Non-pigmented ciliary epithelial cell (primary cell): ENCODE data around the gene GSX1.
"Not testable (repeated sequence)": the region's sequence is repeated elsewhere in the genome, so short reads cannot be mapped to it uniquely, and the experiment has no call there.

Experiments
- DNase-seq: peaks from one replicate; pipeline ENCODE4 v3.0.0-alpha.2; 2010; ENCODE audit warnings: low read depth

The GSX1 gene

GRCh38 chr13:27792393-27793218 is at the start of gene GSX1:
Gene GSX1 (plus strand): TSS chr13:27792483. CDS start chr13:27792691, 208 bp downstream.
- DNase-seq = peak; percentile 9

- no peak for DNase-seq
These were observed 47.5 kb upstream of the GSX1 start for GRCh38 chr13:27744801-27745200.

DNA sequence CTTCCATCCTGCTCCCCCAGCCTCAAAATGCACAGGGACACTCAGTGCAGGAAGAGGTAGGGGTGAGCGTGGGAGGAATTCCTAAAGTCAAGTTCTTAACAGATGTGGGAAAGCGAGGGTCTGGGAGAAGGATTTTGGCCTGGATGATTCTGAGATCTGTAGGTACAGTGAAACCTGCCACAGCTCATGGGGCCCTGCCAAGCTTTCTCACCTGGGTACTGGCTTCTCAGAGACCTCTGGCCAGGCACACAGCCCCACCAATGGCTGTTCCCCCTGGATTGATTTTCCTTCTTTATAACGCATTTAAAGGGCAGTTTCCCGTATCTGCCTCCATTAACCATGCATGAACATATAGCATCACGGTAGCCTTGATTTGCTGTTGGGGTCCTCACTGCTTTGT is 47.0 kb upstream of the GSX1 start:
- DNase-seq = no peak

- not testable (repeated sequence) for DNase-seq
These were observed 44.1 kb upstream of the GSX1 start for GRCh38 chr13:27748143-27748542.

GRCh38 chr13:27751953-27752532 is 40.2 kb upstream of the GSX1 start:
- no peak for DNase-seq

GRCh38 chr13:27765650-27766049 is 26.6 kb upstream of the GSX1 start:
- DNase-seq = no peak

DNA sequence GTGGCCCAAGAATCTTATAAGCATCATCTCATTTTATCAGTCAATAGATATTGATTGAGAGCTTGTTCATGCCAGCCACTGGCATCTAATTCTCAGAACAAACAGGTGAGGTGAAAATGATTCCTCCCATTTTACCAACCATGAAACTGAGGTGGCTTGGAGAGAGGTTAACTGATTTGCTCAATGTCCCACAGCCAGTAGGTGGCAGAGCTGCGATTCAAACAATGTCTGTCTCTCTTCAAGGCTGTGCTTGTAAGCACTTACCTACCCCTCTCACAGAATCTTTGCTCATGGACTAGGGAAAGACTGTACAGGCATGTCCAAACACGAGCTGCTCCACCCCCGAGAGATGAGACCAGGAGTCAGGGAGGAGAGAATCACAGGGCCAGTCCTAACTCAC is 21.5 kb upstream of the GSX1 start:
- DNase-seq = no peak

DNA sequence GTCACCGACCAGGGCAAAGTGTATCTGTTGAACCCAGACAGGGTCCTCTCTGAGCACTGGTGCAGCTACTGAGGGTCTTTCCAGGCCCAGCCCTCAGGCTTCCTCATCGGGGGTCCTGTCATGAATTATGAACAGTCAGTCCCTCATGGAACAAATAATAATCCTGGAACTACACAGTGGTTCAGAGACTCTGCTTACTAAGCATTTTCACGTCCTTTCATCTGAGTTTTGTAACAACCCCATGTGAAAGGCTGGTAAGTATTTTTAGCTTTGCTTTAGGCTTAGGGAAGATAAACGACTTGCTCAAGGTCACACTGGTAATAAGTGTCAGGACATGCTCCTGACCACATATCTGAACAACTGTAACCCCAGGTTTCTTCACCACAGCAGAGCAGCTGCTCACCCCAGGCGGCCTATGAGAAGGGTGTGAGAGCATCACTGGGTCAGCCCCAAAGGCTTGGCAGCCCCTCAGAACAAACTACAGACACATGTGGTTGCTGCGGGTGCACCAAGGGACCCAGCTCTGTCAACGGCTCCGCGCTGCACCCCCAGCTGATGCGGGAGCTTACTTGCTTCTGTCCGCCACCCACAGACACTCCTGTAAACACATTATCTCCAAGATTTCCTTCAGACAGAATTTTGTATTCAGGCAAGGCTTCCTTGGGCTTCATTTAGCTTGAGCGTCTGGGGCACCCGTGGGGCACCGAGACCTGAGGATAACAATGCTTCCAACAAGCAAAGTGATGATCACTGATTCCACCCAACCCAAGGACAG is 19.4 kb upstream of the GSX1 start:
- no peak for DNase-seq

- no peak for DNase-seq
These were observed 18.1 kb upstream of the GSX1 start for GRCh38 chr13:27774169-27774568.

GRCh38 chr13:27774651-27775050 is 17.6 kb upstream of the GSX1 start:
- DNase-seq = no peak

- no peak for DNase-seq
These were observed 16.3 kb upstream of the GSX1 start for GRCh38 chr13:27775943-27776342.

DNA sequence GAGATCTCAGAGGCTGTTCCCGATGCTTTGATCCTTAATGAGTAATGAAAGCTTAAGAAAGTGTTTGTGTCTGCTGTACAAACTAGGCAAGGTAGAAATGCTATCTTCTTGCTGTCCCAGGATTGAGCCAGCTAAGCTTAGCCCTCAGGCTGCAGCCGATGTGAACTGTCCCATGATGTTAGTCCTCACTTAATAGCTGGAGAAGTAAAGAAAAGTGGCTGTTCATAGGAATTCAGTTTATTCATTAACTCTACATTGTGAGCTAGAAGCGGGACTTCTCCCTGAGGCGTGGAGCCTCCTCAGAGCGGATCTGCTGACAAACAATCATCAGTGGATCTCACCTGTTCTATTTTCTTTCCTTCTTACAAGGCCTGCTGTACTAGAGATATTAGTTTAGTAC is 10.1 kb upstream of the GSX1 start:
- DNase-seq = no peak

DNA sequence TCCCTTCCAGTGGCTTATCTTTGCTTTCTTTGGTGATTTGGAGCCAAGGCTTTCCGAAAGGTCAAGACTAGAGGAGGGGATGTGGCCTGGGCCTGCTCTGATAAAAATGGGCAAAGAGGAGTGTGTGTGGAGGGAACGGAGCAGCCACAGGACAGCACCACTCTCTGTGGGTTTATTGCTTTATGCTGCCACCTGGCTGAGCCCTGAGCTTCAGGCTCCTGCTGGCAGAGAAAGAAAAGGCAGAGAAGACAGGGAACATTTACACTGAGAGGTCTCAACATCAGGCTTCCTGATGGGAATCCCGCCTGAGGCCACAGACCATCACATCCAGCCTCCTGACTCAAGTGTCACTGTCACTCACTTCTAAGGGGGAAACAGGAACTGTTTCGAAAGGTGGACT is 9.2 kb upstream of the GSX1 start:
- no peak for DNase-seq

DNA sequence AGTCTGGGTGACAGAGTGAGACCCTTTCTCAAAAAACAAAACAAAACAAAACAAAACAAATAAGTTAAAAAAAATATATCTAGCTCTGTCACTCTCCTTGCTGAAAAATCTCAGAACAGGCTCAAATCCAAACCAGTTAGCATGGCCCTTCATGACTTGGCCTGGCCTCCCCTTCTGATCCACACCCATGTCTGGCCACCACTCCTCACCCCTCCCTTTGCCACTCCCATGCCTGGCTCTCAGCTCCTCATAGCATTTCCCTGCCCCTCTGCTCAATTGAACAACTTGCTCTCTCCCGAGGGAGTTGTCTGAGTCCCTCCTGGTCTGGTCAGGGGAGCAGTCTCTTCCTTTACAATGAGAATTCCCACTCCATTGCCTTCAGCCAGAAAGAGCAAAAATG is 4.0 kb upstream of the GSX1 start:
- DNase-seq = no peak

DNA sequence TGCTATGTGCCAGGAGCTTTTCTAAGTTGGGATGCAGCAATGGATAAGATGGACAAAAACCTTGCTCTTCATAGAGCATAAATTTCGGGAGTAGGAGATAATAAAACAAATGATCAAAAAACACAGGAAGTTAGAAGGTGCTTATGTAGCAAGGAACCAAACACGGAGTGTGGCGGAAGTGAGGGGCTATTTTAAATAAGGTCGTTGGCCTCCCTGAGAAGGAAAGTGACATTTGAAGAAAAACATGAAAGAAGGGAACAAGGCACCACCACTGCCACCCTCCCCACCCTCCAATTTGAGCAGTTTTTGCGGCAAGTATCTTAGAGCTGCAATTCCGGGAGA is 3.2 kb upstream of the GSX1 start:
- DNase-seq = no peak

DNA sequence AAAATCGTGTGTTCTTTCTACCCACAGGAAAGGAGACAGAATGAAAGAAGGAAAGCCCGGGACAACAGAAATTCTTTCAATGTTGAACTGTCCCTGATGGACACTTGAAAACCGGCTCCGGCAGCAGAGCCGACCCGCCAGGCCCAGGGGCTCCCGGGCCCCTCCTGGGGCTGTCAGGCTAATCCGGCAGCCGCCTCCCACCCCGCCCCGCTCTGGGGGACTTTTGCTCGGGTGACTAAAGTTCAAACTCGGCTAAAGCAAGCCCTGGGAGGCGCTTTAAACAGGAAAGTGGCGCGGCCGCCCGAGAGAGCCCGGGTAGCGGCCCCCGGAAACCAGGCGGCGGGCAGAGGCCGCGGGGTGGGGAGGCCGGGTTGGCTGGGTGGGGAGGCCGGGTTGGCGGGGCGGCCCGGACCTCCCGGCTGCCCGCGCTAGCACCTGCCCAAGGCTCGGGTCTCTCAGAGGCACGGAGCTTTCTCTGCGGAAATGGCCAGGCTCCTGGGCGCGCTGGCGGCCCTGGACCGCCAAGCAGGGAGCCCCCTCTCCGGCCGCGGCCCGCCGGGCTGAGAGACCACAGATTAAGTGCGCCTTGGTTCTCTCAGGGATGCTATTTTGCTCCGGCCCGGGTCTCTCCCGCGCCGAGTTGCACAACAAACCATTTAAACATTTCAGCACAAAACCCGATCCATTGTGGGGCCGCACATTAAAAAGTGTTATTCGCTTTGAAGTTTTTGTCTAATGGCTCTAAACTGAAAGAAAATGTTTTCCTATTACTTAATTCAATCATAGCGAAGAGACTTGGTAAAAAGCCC is 2.6 kb upstream of the GSX1 start:
- DNase-seq = no peak

GRCh38 chr13:27790523-27790922 is 1.8 kb upstream of the GSX1 start:
- no peak for DNase-seq

DNA sequence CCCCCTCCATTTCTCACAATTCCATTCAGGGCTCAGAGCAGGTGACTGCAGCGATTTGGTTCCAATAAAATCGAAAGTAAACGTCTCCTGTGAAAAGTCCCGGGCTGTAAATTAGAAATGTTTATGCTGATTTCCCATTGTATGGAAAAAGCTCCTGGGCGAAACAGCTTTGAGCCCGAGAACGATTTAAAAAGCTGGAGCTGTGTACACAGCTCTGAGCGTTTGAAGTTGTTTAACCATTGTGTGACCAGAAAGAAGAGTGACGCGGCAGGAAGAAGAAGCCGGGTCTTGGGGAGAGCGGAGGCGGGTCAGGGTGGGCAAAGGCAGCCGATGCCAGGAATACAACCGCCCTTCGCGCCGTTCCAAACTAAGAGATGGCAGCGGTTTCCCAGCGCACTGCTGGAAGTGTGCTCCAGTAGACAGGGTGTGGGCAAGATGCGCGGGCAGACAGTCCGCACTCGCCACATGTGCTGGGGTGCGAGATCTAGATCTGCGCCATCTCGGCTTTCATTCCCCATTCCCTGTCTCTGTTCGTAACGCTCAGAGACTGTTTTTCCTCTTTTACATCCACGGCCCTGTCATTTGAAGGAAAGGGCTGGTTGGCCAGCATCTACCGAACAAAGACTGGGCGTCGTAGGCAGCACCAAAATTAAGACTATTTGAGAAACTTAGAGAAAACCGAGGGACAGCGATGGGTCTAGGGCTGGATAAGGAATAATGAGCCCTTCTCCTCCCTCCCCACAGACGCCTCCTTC is 960 bp upstream of the GSX1 start:
- DNase-seq = no peak

- no peak for DNase-seq
These were observed 336 bp upstream of the GSX1 start for GRCh38 chr13:27791901-27792392.

GRCh38 chr13:27793507-27794367 is 1.5 kb downstream of the GSX1 start:
- no peak for DNase-seq

DNA sequence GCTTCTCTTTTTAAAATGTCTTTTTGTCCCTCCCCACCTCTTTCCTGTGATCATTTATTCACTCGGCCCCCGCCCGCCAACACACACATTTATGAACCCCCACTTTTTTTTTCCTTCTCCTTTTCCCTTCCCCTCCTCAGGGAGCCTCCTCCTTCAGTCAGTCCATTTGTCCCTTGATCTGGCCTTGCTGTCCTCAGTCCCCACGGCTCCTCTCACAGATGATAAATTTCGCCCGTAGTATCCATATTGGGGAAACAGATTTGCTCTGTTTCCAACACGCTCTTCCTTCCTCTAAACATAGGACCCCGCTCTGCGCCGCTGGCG is 2.0 kb downstream of the GSX1 start:
- DNase-seq = no peak
